ENCODE results near the gene GNA14. TPM values are rescaled to one million over a fixed set of nuclear protein-coding genes. Genes with fewer than 3 reads are reported as not detected.

Gene GNA14
- total RNA-seq, 1 experiment from 2014 or later: 0.37 TPM

- Histone ChIP-seq H3K23me2 (ENCODE audit: insufficient read length, low read depth, low read length, poor library complexity, severe bottlenecking) (no peaks in the 10 kb centered on the region), H3K9me3 (ENCODE audit: control insufficient read depth, low read depth, low read length) (no peaks in the 10 kb centered on the region), H2BK12ac (ENCODE audit: insufficient read length, low read depth, low read length) (no peak overlapping the region), H4K20me1 (ENCODE audit: control insufficient read depth, insufficient read depth, insufficient read length) (no peaks in the 10 kb centered on the region), H2BK15ac (ENCODE audit: low read depth, low read length) (no peak overlapping the region), H3K79me1 (ENCODE audit: insufficient read depth, low read depth, low read length, poor library complexity, severe bottlenecking) (no peaks in the 10 kb centered on the region), H4K8ac (replicated peaks; ENCODE audit: insufficient read length, low read depth, low read length) (no peak overlapping the region), H2AK5ac (ENCODE audit: insufficient read length, low read length) (no peak overlapping the region), H3K27me3 (ENCODE audit: insufficient read depth, low read length) (no peaks in the 10 kb centered on the region), H3K79me2 (ENCODE audit: insufficient read depth, low read length) (no peaks in the 10 kb centered on the region), H3K27ac (ENCODE audit: insufficient read length, low read depth, low read length) (no peak overlapping the region), H2BK120ac (ENCODE audit: low read depth, low read length, poor library complexity, severe bottlenecking) (no peak overlapping the region), H3K4me2 (ENCODE audit: insufficient read depth, insufficient read length, low read length) (no peak overlapping the region), H3K18ac (ENCODE audit: insufficient read length, low read depth, low read length) (no peak overlapping the region), H2AFZ (ENCODE audit: low read length) (no peak overlapping the region), H3K56ac (ENCODE audit: insufficient read length, low read depth, low read length) (no peak overlapping the region), H3T11ph (ENCODE audit: low read length) (no peak overlapping the region), H3K4me1 (ENCODE audit: insufficient read depth, low read length) (no peaks in the 10 kb centered on the region), H4K91ac (ENCODE audit: insufficient read length, low read depth, low read length) (no peak overlapping the region), H2BK20ac (ENCODE audit: low read depth, low read length, poor library complexity, severe bottlenecking) (no peak overlapping the region), H2BK5ac (ENCODE audit: insufficient read length, low read length) (no peak overlapping the region), H3K9ac (ENCODE audit: extremely low read depth, insufficient read length, low read length) (no peak overlapping the region), H3K4ac (ENCODE audit: low read depth, low read length) (no peak overlapping the region), H3K23ac (ENCODE audit: insufficient read length, low read depth, low read length) (no peak overlapping the region), H4K5ac (ENCODE audit: insufficient read length, low read depth, low read length) (no peak overlapping the region), H3K14ac (ENCODE audit: insufficient read depth, low read length) (no peak overlapping the region; the same call in 1 of the 2 replicates)
- WGBS (ENCODE audit: extremely low coverage, insufficient read length, low lambda C conversion rate): no CpG with 5 or more reads among the region's 2 CpGs
- DNase-seq: no peak
- Mint-ChIP-seq H3K9me3 (no peaks in the 10 kb centered on the region; a peak in 1 of 5 replicates), H3K27ac (no peak overlapping the region; a peak in 2 of 7 replicates), H3K36me3 (ENCODE audit: insufficient read depth in 1 of 3, low read depth in 3 of 3) (no peaks in the 10 kb centered on the region; a peak in 2 of 7 replicates), H3K4me3 (no peak overlapping the region), H3K27me3 (ENCODE audit: low read depth) (no peaks in the 10 kb centered on the region), H3K4me1 (no peaks in the 10 kb centered on the region; a peak in 1 of 4 replicates)
- TF ChIP-seq, protein P1, sequence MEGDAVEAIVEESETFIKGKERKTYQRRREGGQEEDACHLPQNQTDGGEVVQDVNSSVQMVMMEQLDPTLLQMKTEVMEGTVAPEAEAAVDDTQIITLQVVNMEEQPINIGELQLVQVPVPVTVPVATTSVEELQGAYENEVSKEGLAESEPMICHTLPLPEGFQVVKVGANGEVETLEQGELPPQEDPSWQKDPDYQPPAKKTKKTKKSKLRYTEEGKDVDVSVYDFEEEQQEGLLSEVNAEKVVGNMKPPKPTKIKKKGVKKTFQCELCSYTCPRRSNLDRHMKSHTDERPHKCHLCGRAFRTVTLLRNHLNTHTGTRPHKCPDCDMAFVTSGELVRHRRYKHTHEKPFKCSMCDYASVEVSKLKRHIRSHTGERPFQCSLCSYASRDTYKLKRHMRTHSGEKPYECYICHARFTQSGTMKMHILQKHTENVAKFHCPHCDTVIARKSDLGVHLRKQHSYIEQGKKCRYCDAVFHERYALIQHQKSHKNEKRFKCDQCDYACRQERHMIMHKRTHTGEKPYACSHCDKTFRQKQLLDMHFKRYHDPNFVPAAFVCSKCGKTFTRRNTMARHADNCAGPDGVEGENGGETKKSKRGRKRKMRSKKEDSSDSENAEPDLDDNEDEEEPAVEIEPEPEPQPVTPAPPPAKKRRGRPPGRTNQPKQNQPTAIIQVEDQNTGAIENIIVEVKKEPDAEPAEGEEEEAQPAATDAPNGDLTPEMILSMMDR (conservative IDR thresholded peaks at IDR 0.05): no peak
These were observed 223.1 kb downstream of the GNA14 start for GRCh38 chr9:77424993-77425392.
